HepG2 (cell line): ENCODE data around the gene FAM9C. TPM values are rescaled to one million over a fixed set of nuclear protein-coding genes. Genes with fewer than 3 reads are reported as not detected.

ENCODE experiments used
- ZNF281 ChIP-seq: sonication (generic); formaldehyde crosslinking; IDR thresholded peaks from 2 replicates; pipeline ENCODE4 v1.4.0; 2020; ENCODE audit warnings: missing genetic modification reagents, borderline replicate concordance
- ZNF839 ChIP-seq: sonication (generic); formaldehyde crosslinking; IDR thresholded peaks from 2 replicates; pipeline ENCODE4 v1.4.0; 2020; ENCODE audit warnings: missing genetic modification reagents, mild to moderate bottlenecking, borderline replicate concordance
- polyA plus RNA-seq, 8 experiments: library from polyadenylated mRNA; depleted of rRNA in 3 of 8; stranded (reverse) in 7 of 8; unstranded in 1 of 8; fragments of >200 nt; fragmentation: Illumina TruSeq in 4 of 8; extraction: Trizol in 4 of 8; gene quantifications; 2 replicates each; pipeline versions ENCODE4 v1.2.1 to v1.2.3, GENCODE V29; 2011 to 2016; ENCODE audit warnings: low read depth in 4 of 8, missing spikeins in 1 of 8, mixed read lengths in 1 of 8; ENCODE audit not compliant: insufficient read depth in 1 of 8
- total RNA-seq, 5 experiments: library from RNA; depleted of rRNA; stranded (reverse); fragments of >200 nt; fragmentation: Illumina TruSeq; extraction: Trizol; gene quantifications; 2 replicates each; pipeline ENCODE4 v1.2.3, GENCODE V29; 2016; ENCODE audit warnings: low read depth in 1 of 5
- TF ChIP-seq, protein P1 (sequence below): sonication (generic); formaldehyde crosslinking; IDR thresholded peaks from 2 replicates; pipeline ENCODE4 v1.4.0; 2020; ENCODE audit warnings: mild to moderate bottlenecking, missing genetic modification reagents, borderline replicate concordance
- TF ChIP-seq, protein P2 (sequence below): sonication (generic); formaldehyde crosslinking; conservative IDR thresholded peaks from 2 replicates; pipeline ENCODE4 v1.5.0; 2020; ENCODE audit warnings: missing genetic modification reagents

FAM9C gene
- total and polyA plus RNA-seq, 2 of the 13 experiments (the other 11 are each of a cell fraction or from before 2014, with no cell fraction given) = not detected

GRCh38 chrX:13044441-13044840 lies at the start of gene FAM9C (continued):
- TF ChIP-seq, protein P1, sequence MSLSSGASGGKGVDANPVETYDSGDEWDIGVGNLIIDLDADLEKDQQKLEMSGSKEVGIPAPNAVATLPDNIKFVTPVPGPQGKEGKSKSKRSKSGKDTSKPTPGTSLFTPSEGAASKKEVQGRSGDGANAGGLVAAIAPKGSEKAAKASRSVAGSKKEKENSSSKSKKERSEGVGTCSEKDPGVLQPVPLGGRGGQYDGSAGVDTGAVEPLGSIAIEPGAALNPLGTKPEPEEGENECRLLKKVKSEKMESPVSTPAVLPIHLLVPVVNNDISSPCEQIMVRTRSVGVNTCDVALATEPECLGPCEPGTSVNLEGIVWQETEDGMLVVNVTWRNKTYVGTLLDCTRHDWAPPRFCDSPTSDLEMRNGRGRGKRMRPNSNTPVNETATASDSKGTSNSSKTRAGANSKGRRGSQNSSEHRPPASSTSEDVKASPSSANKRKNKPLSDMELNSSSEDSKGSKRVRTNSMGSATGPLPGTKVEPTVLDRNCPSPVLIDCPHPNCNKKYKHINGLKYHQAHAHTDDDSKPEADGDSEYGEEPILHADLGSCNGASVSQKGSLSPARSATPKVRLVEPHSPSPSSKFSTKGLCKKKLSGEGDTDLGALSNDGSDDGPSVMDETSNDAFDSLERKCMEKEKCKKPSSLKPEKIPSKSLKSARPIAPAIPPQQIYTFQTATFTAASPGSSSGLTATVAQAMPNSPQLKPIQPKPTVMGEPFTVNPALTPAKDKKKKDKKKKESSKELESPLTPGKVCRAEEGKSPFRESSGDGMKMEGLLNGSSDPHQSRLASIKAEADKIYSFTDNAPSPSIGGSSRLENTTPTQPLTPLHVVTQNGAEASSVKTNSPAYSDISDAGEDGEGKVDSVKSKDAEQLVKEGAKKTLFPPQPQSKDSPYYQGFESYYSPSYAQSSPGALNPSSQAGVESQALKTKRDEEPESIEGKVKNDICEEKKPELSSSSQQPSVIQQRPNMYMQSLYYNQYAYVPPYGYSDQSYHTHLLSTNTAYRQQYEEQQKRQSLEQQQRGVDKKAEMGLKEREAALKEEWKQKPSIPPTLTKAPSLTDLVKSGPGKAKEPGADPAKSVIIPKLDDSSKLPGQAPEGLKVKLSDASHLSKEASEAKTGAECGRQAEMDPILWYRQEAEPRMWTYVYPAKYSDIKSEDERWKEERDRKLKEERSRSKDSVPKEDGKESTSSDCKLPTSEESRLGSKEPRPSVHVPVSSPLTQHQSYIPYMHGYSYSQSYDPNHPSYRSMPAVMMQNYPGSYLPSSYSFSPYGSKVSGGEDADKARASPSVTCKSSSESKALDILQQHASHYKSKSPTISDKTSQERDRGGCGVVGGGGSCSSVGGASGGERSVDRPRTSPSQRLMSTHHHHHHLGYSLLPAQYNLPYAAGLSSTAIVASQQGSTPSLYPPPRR = no peak
- no peak for TF ChIP-seq ZNF281 (CRISPR knock-in tag)
- no peak for TF ChIP-seq ZNF839 (CRISPR knock-in tag)
- TF ChIP-seq, protein P2, sequence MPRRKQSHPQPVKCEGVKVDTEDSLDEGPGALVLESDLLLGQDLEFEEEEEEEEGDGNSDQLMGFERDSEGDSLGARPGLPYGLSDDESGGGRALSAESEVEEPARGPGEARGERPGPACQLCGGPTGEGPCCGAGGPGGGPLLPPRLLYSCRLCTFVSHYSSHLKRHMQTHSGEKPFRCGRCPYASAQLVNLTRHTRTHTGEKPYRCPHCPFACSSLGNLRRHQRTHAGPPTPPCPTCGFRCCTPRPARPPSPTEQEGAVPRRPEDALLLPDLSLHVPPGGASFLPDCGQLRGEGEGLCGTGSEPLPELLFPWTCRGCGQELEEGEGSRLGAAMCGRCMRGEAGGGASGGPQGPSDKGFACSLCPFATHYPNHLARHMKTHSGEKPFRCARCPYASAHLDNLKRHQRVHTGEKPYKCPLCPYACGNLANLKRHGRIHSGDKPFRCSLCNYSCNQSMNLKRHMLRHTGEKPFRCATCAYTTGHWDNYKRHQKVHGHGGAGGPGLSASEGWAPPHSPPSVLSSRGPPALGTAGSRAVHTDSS (CRISPR knock-in tag) = no peak
